ENCODE results near the gene AANAT. TPM values are rescaled to one million over a fixed set of nuclear protein-coding genes. Genes with fewer than 3 reads are reported as not detected.

The AANAT gene
- total RNA-seq, 5 donors from 2014 or later (not counting 1 experiment from before 2014, with no cell fraction given) = not detected

- no peak overlapping the region for H3K27ac ChIP-seq (ENCODE audit: low read length)
- CTCF ChIA-PET = interaction anchor here in 1 of 2 donors (1.0 kb wide), 1 partner anchor 19 kb away, joined by 3 read pairs; no protein-coding TSS in a partner anchor
- peaks cover 8 to 18% of the 10 kb centered on the region in 2 experiments for H3K4me1 ChIP-seq (ENCODE audit: control insufficient read depth in 1 of 2, extremely low read depth in 1 of 2, insufficient read depth in 2 of 2, low read length in 2 of 2)
- DNase-seq (no peak), ATAC-seq (replicated peaks in 1 of 4) (no peak)
- H3K9me3 ChIP-seq = no peaks in the 10 kb centered on the region
- H3K4me3 Mint-ChIP-seq = no peak overlapping the region
- POLR2A ChIA-PET = no interaction called here
- 95% methylated on average over 7 of the region's 9 CpGs for WGBS (ENCODE audit: insufficient coverage)
- peaks cover 8% of the 10 kb centered on the region for H3K36me3 Mint-ChIP-seq
- H3K4me3 ChIP-seq (ENCODE audit: control insufficient read depth in 1 of 2, extremely low read depth in 1 of 2, low read length in 1 of 2) = no peak overlapping the region
- H3K36me3 ChIP-seq (ENCODE audit: control insufficient read depth in 2 of 2, extremely low read depth in 1 of 2, insufficient read depth in 1 of 2, low read length in 1 of 2) = peaks cover 0 to 6% of the 10 kb centered on the region in 2 donors
- H3K4me1 Mint-ChIP-seq = peaks cover 84 to 88% (median 87%) of the 10 kb centered on the region in 3 donors
- no peaks in the 10 kb centered on the region for H3K9me3 Mint-ChIP-seq
- no peak overlapping the region for H3K27ac Mint-ChIP-seq
- no peaks in the 10 kb centered on the region for H3K27me3 Mint-ChIP-seq
- no peaks in the 10 kb centered on the region for H3K27me3 ChIP-seq (replicated peaks in 1 of 2; ENCODE audit: control insufficient read depth in 2 of 2, extremely low read depth in 1 of 2, insufficient read depth in 2 of 2, low read length in 1 of 2)
Observed at GRCh38 chr17:76446449-76447231, 20.8 kb upstream of the AANAT start.

GRCh38 chr17:76447931-76448652 lies 19.3 kb upstream of the AANAT start:
- Mint-ChIP-seq H3K4me1 (peaks cover 79 to 83% (median 82%) of the 10 kb centered on the region in 3 donors), H3K36me3 (peaks cover 3% of the 10 kb centered on the region), H3K27ac (no peak overlapping the region), H3K27me3 (no peaks in the 10 kb centered on the region), H3K9me3 (no peaks in the 10 kb centered on the region), H3K4me3 (no peak overlapping the region)
- Histone ChIP-seq H3K4me1 (ENCODE audit: control insufficient read depth in 1 of 2, extremely low read depth in 1 of 2, insufficient read depth in 2 of 2, low read length in 2 of 2) (peaks cover 10 to 17% of the 10 kb centered on the region in 2 experiments), H3K9me3 (no peaks in the 10 kb centered on the region), H3K27ac (ENCODE audit: low read length) (no peak overlapping the region), H3K27me3 (replicated peaks in 1 of 2; ENCODE audit: control insufficient read depth in 2 of 2, extremely low read depth in 1 of 2, insufficient read depth in 2 of 2, low read length in 1 of 2) (no peaks in the 10 kb centered on the region), H3K36me3 (ENCODE audit: control insufficient read depth in 2 of 2, extremely low read depth in 1 of 2, insufficient read depth in 1 of 2, low read length in 1 of 2) (peaks cover 0 to 4% of the 10 kb centered on the region in 2 donors), H3K4me3 (ENCODE audit: control insufficient read depth in 1 of 2, extremely low read depth in 1 of 2, low read length in 1 of 2) (no peak overlapping the region)
- ChIA-PET CTCF (interaction anchor here in 1 of 2 donors (0.5 to 0.8 kb wide), 3 partner anchors 13 to 342 kb away, joined by 3 read pairs; no protein-coding TSS in a partner anchor), POLR2A (interaction anchor here (0.6 to 0.7 kb wide), 3 partner anchors 14 to 280 kb away, joined by 3 to 10 read pairs (median 8); no protein-coding TSS in a partner anchor)
- no peak for DNase-seq
- ATAC-seq (replicated peaks in 1 of 4) = no peak
- 94% methylated on average over 5 of the region's 7 CpGs for WGBS (ENCODE audit: insufficient coverage)

GRCh38 chr17:76449126-76449525 lies 18.3 kb upstream of the AANAT start:
- Histone ChIP-seq H3K4me1 (ENCODE audit: control insufficient read depth in 1 of 2, extremely low read depth in 1 of 2, insufficient read depth in 2 of 2, low read length in 2 of 2) (peaks cover 10 to 23% of the 10 kb centered on the region in 2 experiments), H3K27me3 (replicated peaks in 1 of 2; ENCODE audit: control insufficient read depth in 2 of 2, extremely low read depth in 1 of 2, insufficient read depth in 2 of 2, low read length in 1 of 2) (no peaks in the 10 kb centered on the region), H3K27ac (ENCODE audit: low read length) (no peak overlapping the region), H3K36me3 (ENCODE audit: control insufficient read depth in 2 of 2, extremely low read depth in 1 of 2, insufficient read depth in 1 of 2, low read length in 1 of 2) (peaks cover 0 to 4% of the 10 kb centered on the region in 2 donors), H3K4me3 (ENCODE audit: control insufficient read depth in 1 of 2, extremely low read depth in 1 of 2, low read length in 1 of 2) (no peak overlapping the region), H3K9me3 (no peaks in the 10 kb centered on the region)
- H3K27ac Mint-ChIP-seq = no peak overlapping the region
- no peak for DNase-seq
- H3K27me3 Mint-ChIP-seq = no peaks in the 10 kb centered on the region
- ATAC-seq (replicated peaks in 1 of 4) = no peak
- no peak overlapping the region for H3K4me3 Mint-ChIP-seq
- no peaks in the 10 kb centered on the region for H3K36me3 Mint-ChIP-seq
- H3K9me3 Mint-ChIP-seq = no peaks in the 10 kb centered on the region
- peaks cover 77 to 80% (median 77%) of the 10 kb centered on the region in 3 donors for H3K4me1 Mint-ChIP-seq
- POLR2A ChIA-PET = interaction anchor here in 1 of 2 donors (0.6 kb wide), 1 partner anchor 279 kb away, joined by 10 read pairs; no protein-coding TSS in a partner anchor
- 100% methylated on average over 2 of the region's 6 CpGs for WGBS (ENCODE audit: insufficient coverage)
- CTCF ChIA-PET = interaction anchor here in 1 of 2 donors (0.8 kb wide), 1 partner anchor 15 kb away, joined by 3 read pairs; no protein-coding TSS in a partner anchor

DNA sequence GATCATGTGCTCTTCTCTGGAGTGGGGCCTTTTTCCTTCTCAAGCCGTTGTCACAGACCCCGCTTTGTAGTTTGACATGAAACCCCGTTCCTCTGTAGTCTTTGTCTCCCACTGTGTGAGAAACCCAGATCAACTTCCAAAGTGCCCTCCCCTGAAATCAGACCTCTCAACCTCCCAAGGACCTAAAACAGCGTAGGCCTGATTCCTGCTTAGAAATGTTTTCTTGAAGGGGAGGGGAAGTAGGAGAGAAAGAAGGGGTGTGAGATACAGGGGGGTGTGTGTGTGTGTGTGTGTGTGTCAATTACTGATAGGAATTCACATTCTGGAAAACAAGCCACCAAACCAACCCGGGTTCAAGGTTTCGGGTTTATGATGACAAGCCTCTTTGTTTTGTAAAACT lies 15.9 kb upstream of the AANAT start:
- ChIA-PET CTCF (interaction anchor here in 1 of 2 donors (0.8 kb wide), 1 partner anchor 52 kb away, joined by 3 read pairs; no protein-coding TSS in a partner anchor), POLR2A (no interaction called here)
- Histone ChIP-seq H3K36me3 (ENCODE audit: control insufficient read depth in 2 of 2, extremely low read depth in 1 of 2, insufficient read depth in 1 of 2, low read length in 1 of 2) (peaks cover 0 to 4% of the 10 kb centered on the region in 2 donors), H3K4me3 (ENCODE audit: control insufficient read depth in 1 of 2, extremely low read depth in 1 of 2, low read length in 1 of 2) (peak overlapping the region in 1 of 2 donors; percentile 67), H3K27me3 (replicated peaks in 1 of 2; ENCODE audit: control insufficient read depth in 2 of 2, extremely low read depth in 1 of 2, insufficient read depth in 2 of 2, low read length in 1 of 2) (no peaks in the 10 kb centered on the region), H3K9me3 (no peaks in the 10 kb centered on the region), H3K27ac (ENCODE audit: low read length) (no peak overlapping the region), H3K4me1 (ENCODE audit: control insufficient read depth in 1 of 2, extremely low read depth in 1 of 2, insufficient read depth in 2 of 2, low read length in 2 of 2) (peaks cover 10 to 23% of the 10 kb centered on the region in 2 experiments)
- peaks cover 53 to 59% (median 55%) of the 10 kb centered on the region in 3 donors for H3K4me1 Mint-ChIP-seq
- H3K9me3 Mint-ChIP-seq = no peaks in the 10 kb centered on the region
- H3K27ac Mint-ChIP-seq = no peak overlapping the region
- H3K27me3 Mint-ChIP-seq = no peaks in the 10 kb centered on the region
- DNase-seq = no peak
- 89% methylated on average over 4 of the region's 6 CpGs for WGBS (ENCODE audit: insufficient coverage)
- peak overlapping the region; percentile 81 to 87 (median 85) for H3K4me3 Mint-ChIP-seq
- H3K36me3 Mint-ChIP-seq = no peaks in the 10 kb centered on the region
- no peak for ATAC-seq (replicated peaks in 1 of 4)

DNA sequence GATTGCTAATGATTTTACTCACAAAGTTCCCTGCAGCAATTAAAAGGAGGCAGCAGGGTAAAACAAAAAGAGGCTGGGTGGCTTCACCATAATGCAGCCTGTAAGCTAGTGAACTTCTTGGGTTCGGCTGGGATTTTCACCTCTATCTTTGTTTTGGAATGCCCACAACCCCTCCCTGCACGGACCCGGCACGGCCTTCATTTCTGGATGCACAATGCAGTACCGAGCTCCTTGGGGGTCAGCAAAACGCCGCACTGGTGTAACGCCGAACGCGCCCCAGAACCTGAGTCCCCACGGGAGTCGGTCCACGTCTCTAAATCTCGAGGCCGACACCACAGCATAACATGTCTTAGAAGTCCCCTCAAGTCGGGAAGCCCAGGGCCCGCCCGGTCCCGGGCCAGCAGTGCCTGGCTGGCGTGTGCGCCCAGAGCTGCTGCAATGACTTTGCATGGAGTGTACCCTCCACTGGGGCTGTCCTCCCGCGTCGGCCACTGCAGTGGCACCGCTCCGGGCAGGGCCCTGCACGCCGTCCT lies 15.2 kb upstream of the AANAT start:
- Mint-ChIP-seq H3K4me1 (peaks cover 48 to 55% (median 49%) of the 10 kb centered on the region in 3 donors), H3K27me3 (no peaks in the 10 kb centered on the region), H3K36me3 (no peaks in the 10 kb centered on the region), H3K27ac (peak overlapping the region; percentile 49 to 64), H3K4me3 (peak overlapping the region; percentile 81 to 87 (median 85)), H3K9me3 (no peaks in the 10 kb centered on the region)
- ATAC-seq (replicated peaks in 1 of 4) (peak in 3 of 4 experiments; percentile 3 to 28 (median 17)), DNase-seq (peak in 5 of 35 experiments; percentile 8 to 39 (median 15))
- Histone ChIP-seq H3K27ac (ENCODE audit: low read length) (no peak overlapping the region), H3K27me3 (replicated peaks in 1 of 2; ENCODE audit: control insufficient read depth in 2 of 2, extremely low read depth in 1 of 2, insufficient read depth in 2 of 2, low read length in 1 of 2) (no peaks in the 10 kb centered on the region), H3K36me3 (ENCODE audit: control insufficient read depth in 2 of 2, extremely low read depth in 1 of 2, insufficient read depth in 1 of 2, low read length in 1 of 2) (peaks cover 0 to 4% of the 10 kb centered on the region in 2 donors), H3K4me1 (ENCODE audit: control insufficient read depth in 1 of 2, extremely low read depth in 1 of 2, insufficient read depth in 2 of 2, low read length in 2 of 2) (peaks cover 10 to 23% of the 10 kb centered on the region in 2 experiments), H3K9me3 (no peaks in the 10 kb centered on the region), H3K4me3 (ENCODE audit: control insufficient read depth in 1 of 2, extremely low read depth in 1 of 2, low read length in 1 of 2) (peak overlapping the region; percentile 62 to 67)
- WGBS (ENCODE audit: insufficient coverage) = 1% methylated on average over 28 of the region's 29 CpGs
- CTCF ChIA-PET = no interaction called here
- POLR2A ChIA-PET = no interaction called here

Measured in T-cell (primary cell).